Smooth muscle cell (in vitro differentiated cells): ENCODE results near the gene TENM3. TPM values are rescaled to one million over a fixed set of nuclear protein-coding genes. Genes with fewer than 3 reads are reported as not detected.

Source experiments
- DNase-seq: peaks from one replicate; lab custom pipeline; 2025; ENCODE audit not compliant: unreplicated experiment; lab: John Stamatoyannopoulos, UW
- H2AFZ ChIP-seq: fragments of 200-600 bp; sonication (generic); 2 replicates; pipeline ENCODE4 v1.6.0; 2016; ENCODE audit warnings: antibody characterized with exemption, low read depth, mild to moderate bottlenecking
- H3F3A ChIP-seq: fragments of 200-600 bp; sonication (generic); 2 replicates; pipeline ENCODE4 v1.6.0; 2017; ENCODE audit warnings: antibody characterized with exemption, low read depth
- H3K27ac ChIP-seq: fragments of 200-600 bp; sonication (generic); 2 replicates; pipeline ENCODE4 v1.5.1; 2016; ENCODE audit warnings: low read depth, mild to moderate bottlenecking
- H3K27me3 ChIP-seq: fragments of 200-600 bp; sonication (generic); 2 replicates; pipeline ENCODE4 v1.6.1; 2016; ENCODE audit warnings: low read depth, mild to moderate bottlenecking
- H3K36me3 ChIP-seq: fragments of 200-600 bp; sonication (generic); 2 replicates; pipeline ENCODE4 v1.5.1; 2016; ENCODE audit warnings: low read depth
- H3K4me1 ChIP-seq: fragments of 200-600 bp; sonication (generic); 2 replicates; pipeline ENCODE4 v1.5.1; 2016; ENCODE audit warnings: low read depth
- H3K4me2 ChIP-seq: fragments of 200-600 bp; sonication (generic); 2 replicates; pipeline ENCODE4 v1.6.0; 2016; ENCODE audit warnings: mild to moderate bottlenecking
- H3K4me3 ChIP-seq: fragments of 200-600 bp; sonication (generic); 2 replicates; pipeline ENCODE4 v1.5.1; 2016; ENCODE audit warnings: mild to moderate bottlenecking
- H3K79me2 ChIP-seq: fragments of 200-600 bp; sonication (generic); 2 replicates; pipeline ENCODE4 v1.6.0; 2016; ENCODE audit warnings: low read depth, mild to moderate bottlenecking
- H3K9ac ChIP-seq: fragments of 200-600 bp; sonication (generic); 2 replicates; pipeline ENCODE4 v1.6.0; 2016; ENCODE audit warnings: low read depth
- H3K9me3 ChIP-seq: fragments of 200-600 bp; sonication (generic); replicated peaks from 2 replicates; pipeline ENCODE4 v1.5.1; 2016; ENCODE audit warnings: low read depth
- H4K20me1 ChIP-seq: fragments of 200-600 bp; sonication (generic); 2 replicates; pipeline ENCODE4 v1.6.0; 2016; ENCODE audit warnings: low read depth
- WGBS: methylation state at CpG from one replicate; pipeline ENCODE4 v1.1.7; 2016; ENCODE audit warnings: low lambda C conversion rate; 5-methylcytosine and 5-hydroxymethylcytosine counted together
- polyA plus RNA-seq: library from polyadenylated mRNA; unstranded; fragments of >200 nt; fragmentation: Nextera tagmentation; extraction: Ambion mirVana; gene quantifications from 2 replicates; pipeline ENCODE4 v1.2.1, GENCODE V29; 2016
- total RNA-seq: library from RNA; depleted of rRNA; stranded (reverse); fragments of >200 nt; gene quantifications from 2 replicates; pipeline ENCODE4 v1.2.3, GENCODE V29; 2014
- TF ChIP-seq, protein P1 (sequence below): fragments of 200-600 bp; sonication (generic); IDR thresholded peaks from 2 replicates; pipeline ENCODE4 v1.5.1; 2017; ENCODE audit warnings: borderline replicate concordance, mild to moderate bottlenecking, antibody characterized with exemption; ENCODE audit not compliant: insufficient read depth, poor library complexity, severe bottlenecking

The TENM3 gene
- total and polyA plus RNA-seq, 2 experiments from 2014 or later: 46.9 to 295 TPM

DNA sequence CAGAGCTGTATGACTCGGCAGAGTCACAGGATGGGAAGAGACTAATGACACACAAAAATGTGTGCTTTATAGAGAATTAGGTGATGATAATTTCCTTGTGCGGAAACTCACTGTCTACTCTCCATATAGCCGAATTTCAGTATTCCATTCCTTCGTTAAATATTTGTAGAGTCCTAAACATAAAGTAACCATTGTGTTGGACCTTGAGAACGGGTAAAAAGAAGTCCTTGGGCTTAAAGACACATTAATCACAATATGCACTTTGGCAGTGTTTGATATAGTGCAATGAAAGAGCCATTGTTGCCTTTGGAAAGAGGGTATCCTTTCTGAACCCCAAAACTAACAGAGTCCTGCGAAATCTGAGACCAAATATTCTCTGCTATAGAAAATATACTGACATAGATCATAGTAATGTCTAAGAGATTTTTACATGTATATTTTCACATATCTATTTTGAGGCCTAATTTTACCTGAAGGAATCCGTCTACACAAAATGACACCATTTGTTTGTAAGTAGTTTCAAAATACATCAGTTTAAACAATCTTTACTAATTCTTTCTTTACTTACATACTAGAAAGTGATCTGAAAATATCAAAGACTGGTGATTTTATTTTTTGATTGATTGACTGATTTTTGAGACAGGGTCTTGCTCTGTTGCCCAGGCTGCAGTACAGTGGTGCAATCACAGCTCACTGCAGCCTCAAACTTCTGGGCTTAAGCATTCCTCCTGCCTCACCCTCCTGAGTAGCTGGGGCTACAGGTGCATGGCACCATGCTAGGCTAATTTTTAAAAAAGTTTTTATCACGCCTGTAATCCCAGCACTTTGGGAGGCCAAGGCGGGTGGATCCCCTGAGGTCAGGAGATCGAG, 377.1 kb downstream of the TENM3 start:
- H3K27ac ChIP-seq: no peak overlapping the region
- no peak overlapping the region for H3K4me3 ChIP-seq
- TF ChIP-seq, protein P1, sequence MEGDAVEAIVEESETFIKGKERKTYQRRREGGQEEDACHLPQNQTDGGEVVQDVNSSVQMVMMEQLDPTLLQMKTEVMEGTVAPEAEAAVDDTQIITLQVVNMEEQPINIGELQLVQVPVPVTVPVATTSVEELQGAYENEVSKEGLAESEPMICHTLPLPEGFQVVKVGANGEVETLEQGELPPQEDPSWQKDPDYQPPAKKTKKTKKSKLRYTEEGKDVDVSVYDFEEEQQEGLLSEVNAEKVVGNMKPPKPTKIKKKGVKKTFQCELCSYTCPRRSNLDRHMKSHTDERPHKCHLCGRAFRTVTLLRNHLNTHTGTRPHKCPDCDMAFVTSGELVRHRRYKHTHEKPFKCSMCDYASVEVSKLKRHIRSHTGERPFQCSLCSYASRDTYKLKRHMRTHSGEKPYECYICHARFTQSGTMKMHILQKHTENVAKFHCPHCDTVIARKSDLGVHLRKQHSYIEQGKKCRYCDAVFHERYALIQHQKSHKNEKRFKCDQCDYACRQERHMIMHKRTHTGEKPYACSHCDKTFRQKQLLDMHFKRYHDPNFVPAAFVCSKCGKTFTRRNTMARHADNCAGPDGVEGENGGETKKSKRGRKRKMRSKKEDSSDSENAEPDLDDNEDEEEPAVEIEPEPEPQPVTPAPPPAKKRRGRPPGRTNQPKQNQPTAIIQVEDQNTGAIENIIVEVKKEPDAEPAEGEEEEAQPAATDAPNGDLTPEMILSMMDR: no peak
- DNase-seq: no peak
- no peaks in the 10 kb centered on the region for H3F3A ChIP-seq
- H3K79me2 ChIP-seq: peaks cover 16% of the 10 kb centered on the region
- H3K27me3 ChIP-seq: no peaks in the 10 kb centered on the region
- H3K9me3 ChIP-seq: no peaks in the 10 kb centered on the region
- WGBS: 97% methylated on average over 10 of the region's 10 CpGs
- no peaks in the 10 kb centered on the region for H3K4me1 ChIP-seq
- H3K4me2 ChIP-seq: no peak overlapping the region
- H2AFZ ChIP-seq: no peak overlapping the region
- H3K36me3 ChIP-seq: no peaks in the 10 kb centered on the region
- no peak overlapping the region for H3K9ac ChIP-seq
- peaks cover 15% of the 10 kb centered on the region for H4K20me1 ChIP-seq

DNA sequence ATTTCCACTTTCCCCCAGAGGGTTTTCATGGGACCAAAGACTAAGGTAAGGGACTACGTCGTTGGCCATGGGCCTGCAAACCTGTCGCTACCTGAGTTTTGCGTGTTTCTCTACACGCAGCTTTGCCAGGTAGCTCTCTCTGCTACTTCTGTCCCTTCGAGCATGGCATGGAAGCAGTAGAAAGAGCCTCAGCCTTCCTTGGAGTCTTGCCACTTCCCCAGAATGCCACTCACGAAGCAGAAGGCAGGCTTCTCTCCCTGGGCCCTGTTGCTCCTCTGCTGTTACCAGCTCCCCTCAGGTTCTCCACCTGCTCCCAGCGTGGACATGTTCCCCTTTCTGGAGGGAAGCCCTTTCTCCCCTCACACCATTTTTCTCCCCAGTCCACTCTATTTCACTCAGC, 381.1 kb downstream of the TENM3 start:
- no peak overlapping the region for H3K4me2 ChIP-seq
- no peak for DNase-seq
- peaks cover 29% of the 10 kb centered on the region for H4K20me1 ChIP-seq
- TF ChIP-seq, protein P1: no peak
- no peak overlapping the region for H3K4me3 ChIP-seq
- whole genome bisulfite sequencing: 96% methylated on average over 8 of the region's 8 CpGs
- no peak overlapping the region for H3K27ac ChIP-seq
- no peaks in the 10 kb centered on the region for H3K9me3 ChIP-seq
- peaks cover 21% of the 10 kb centered on the region for H3K79me2 ChIP-seq
- H3K9ac ChIP-seq: no peak overlapping the region
- H3F3A ChIP-seq: no peaks in the 10 kb centered on the region
- no peak overlapping the region for H2AFZ ChIP-seq
- H3K36me3 ChIP-seq: no peaks in the 10 kb centered on the region
- H3K4me1 ChIP-seq: no peaks in the 10 kb centered on the region
- H3K27me3 ChIP-seq: no peaks in the 10 kb centered on the region

DNA sequence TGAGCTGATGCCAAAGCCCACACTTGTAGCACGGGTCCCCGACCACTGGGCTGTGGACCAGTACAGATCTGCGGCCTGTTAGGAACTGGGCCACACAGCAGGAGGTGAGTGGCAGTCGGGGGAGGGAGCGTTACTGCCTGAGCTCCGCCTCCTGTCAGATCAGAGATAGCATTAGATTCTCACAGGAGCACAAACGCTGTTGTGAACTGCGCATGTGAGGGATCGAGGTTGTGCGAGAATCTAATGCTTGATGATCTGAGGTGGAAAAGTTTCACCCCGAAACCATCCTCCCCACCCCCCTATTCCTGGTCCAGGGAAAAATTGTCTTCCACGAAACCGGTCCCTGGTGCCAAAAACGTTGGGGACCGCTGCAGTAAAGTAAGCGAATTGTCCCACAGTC, 382.0 kb downstream of the TENM3 start:
- Histone ChIP-seq H3K9me3 (no peaks in the 10 kb centered on the region), H3K9ac (no peak overlapping the region), H3K36me3 (no peaks in the 10 kb centered on the region), H3K4me3 (no peak overlapping the region), H3K4me1 (no peaks in the 10 kb centered on the region), H3K79me2 (peaks cover 21% of the 10 kb centered on the region), H3K27ac (no peak overlapping the region), H2AFZ (no peak overlapping the region), H3K4me2 (no peak overlapping the region), H4K20me1 (peaks cover 28% of the 10 kb centered on the region), H3F3A (no peaks in the 10 kb centered on the region), H3K27me3 (no peaks in the 10 kb centered on the region)
- TF ChIP-seq, protein P1: no peak
- DNase-seq: no peak
- 96% methylated on average over 16 of the region's 16 CpGs for WGBS

DNA sequence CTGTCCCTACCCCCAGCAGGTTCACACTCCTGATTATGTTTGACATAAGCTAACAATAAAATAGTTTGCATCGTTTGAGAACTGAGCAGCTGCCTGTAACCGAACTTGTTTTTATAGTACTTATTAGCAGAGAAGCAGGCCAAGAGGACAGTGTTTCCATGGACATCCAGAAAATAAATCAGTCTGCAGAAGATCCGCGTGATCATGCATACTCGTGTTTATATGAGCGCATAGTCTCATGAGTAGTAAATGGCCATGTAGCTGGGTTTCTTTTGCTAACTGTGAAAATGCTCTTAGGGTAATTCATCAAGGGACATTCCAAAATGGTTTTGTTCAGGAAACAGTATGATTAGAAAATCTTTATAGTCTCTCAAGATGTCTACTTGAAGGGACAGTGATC, 384.8 kb downstream of the TENM3 start:
- Histone ChIP-seq H3K4me1 (no peaks in the 10 kb centered on the region), H3K36me3 (peaks cover 1% of the 10 kb centered on the region), H2AFZ (no peak overlapping the region), H3K9ac (no peak overlapping the region), H3K9me3 (no peaks in the 10 kb centered on the region), H3K4me3 (no peak overlapping the region), H3K27ac (no peak overlapping the region), H3K4me2 (no peak overlapping the region), H3F3A (no peaks in the 10 kb centered on the region), H3K27me3 (no peaks in the 10 kb centered on the region), H4K20me1 (peaks cover 22% of the 10 kb centered on the region), H3K79me2 (peaks cover 8% of the 10 kb centered on the region)
- no peak for DNase-seq
- 97% methylated on average over 6 of the region's 6 CpGs for WGBS
- TF ChIP-seq, protein P1: no peak
